Activated T-cell treated with anti-CD3 and anti-CD28 coated beads, Interleukin-2, amount 50 U/mL, for 72 hours (primary cell): ENCODE measurements around the gene SCFD2. TPM values are rescaled to one million over a fixed set of nuclear protein-coding genes. Genes with fewer than 3 reads are reported as not detected.
"Not testable (repeated sequence)": the region's sequence is repeated elsewhere in the genome, so short reads cannot be mapped to it uniquely, and the experiment has no call there.

ENCODE experiments used
- ATAC-seq, 2 donors: fragments of 150-1000 bp; cut with Tn5 transposase; replicated peaks in 1 of 2; 2 replicates each; pipeline ENCODE4 v1.10.0; 2021; ENCODE audit warnings: moderate library complexity in 2 of 2, mild to moderate bottlenecking in 1 of 2
- DNase-seq, 2 donors: peaks; one replicate each; pipeline ENCODE4 v3.0.0; 2021 to 2022; ENCODE audit warnings: mixed read lengths in 1 of 2
- H3K27ac Mint-ChIP-seq: one replicate; pipeline ENCODE4 v1.8.0; 2022; ENCODE audit warnings: mild to moderate bottlenecking, moderate library complexity, mixed read lengths
- H3K27me3 Mint-ChIP-seq: one replicate; pipeline ENCODE4 v1.8.0; 2022; ENCODE audit warnings: low read depth, mixed read lengths
- H3K36me3 Mint-ChIP-seq, 2 donors: one replicate each; pipeline ENCODE4 v1.8.0; 2022; ENCODE audit warnings: mixed read lengths in 2 of 2, mild to moderate bottlenecking in 1 of 2; ENCODE audit not compliant: insufficient read depth in 2 of 2
- H3K4me1 Mint-ChIP-seq: one replicate; pipeline ENCODE4 v1.8.0; 2022; ENCODE audit warnings: low read depth, mixed read lengths
- H3K4me3 Mint-ChIP-seq, 2 donors: one replicate each; pipeline ENCODE4 v1.8.0; 2022; ENCODE audit warnings: mild to moderate bottlenecking in 2 of 2, mixed read lengths in 2 of 2, moderate library complexity in 2 of 2
- H3K9me3 Mint-ChIP-seq, 2 donors: one replicate each; pipeline ENCODE4 v1.8.0; 2022; ENCODE audit warnings: mixed read lengths in 2 of 2
- total RNA-seq, 2 donors: library from RNA; stranded (reverse); gene quantifications; one replicate each; pipeline ENCODE4 v1.2.3, GENCODE V29; 2022

The SCFD2 gene
- total RNA-seq, 2 donors from 2014 or later: 15.5 to 17.6 TPM

- peaks cover 3 to 8% of the 10 kb centered on the region in 2 donors for H3K36me3 Mint-ChIP-seq
- H3K27ac Mint-ChIP-seq: no peak overlapping the region
- DNase-seq: no peak
- ATAC-seq: no peak
- no peaks in the 10 kb centered on the region for H3K27me3 Mint-ChIP-seq
- H3K9me3 Mint-ChIP-seq: peaks cover 3 to 7% of the 10 kb centered on the region in 2 donors
- H3K4me3 Mint-ChIP-seq: no peak overlapping the region
- no peaks in the 10 kb centered on the region for H3K4me1 Mint-ChIP-seq
These were observed 204.0 kb downstream of the SCFD2 start for GRCh38 chr4:53161787-53162433.

GRCh38 chr4:53161051-53161786, 204.6 kb downstream of the SCFD2 start:
- no peak overlapping the region for H3K27ac Mint-ChIP-seq
- no peaks in the 10 kb centered on the region for H3K4me1 Mint-ChIP-seq
- no peak overlapping the region for H3K4me3 Mint-ChIP-seq
- H3K9me3 Mint-ChIP-seq: peaks cover 0 to 3% of the 10 kb centered on the region in 2 donors
- H3K36me3 Mint-ChIP-seq: peaks cover 3 to 4% of the 10 kb centered on the region in 2 donors
- no peak for DNase-seq
- H3K27me3 Mint-ChIP-seq: no peaks in the 10 kb centered on the region
- no peak for ATAC-seq

DNA sequence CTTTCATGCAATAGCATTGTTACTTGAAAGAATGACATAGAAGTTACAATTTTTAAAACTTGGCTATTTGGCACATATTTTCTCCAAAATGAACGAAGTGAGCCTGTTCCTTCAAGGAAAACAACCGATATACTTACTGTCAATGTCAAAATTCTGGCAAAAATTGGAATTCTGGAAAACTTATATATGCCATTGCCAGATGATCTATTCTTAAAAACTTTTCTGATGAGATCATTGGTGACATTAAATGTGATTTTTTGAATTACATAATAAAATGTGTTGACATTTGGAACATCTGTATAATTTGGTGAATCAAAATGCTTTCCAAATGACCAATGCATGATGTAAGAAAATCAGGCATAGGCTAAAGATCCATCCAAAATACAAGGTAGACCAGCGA, 209.0 kb downstream of the SCFD2 start:
- peaks cover 5 to 12% of the 10 kb centered on the region in 2 donors for H3K36me3 Mint-ChIP-seq

DNA sequence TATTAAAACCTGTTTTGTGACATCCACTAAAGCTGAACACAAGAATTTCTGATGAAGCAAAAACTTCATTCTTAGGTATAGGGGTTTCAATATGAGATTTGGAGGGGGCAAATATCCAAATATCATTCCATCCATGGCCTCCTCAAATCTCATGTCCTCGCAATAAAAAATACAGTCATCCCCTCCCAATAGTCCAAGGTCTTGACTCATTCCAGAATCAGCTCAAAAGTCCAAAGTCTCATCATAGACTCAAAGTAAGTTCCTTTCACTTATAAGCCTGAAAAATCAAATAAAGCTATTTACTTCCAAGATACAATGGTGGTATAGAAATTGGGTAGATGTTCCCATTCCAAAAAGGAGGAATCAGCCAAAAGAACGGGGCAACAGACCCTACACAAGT, 213.4 kb downstream of the SCFD2 start:
- no peak for DNase-seq
- Mint-ChIP-seq H3K27me3 (no peaks in the 10 kb centered on the region), H3K36me3 (peaks cover 3 to 12% of the 10 kb centered on the region in 2 donors), H3K9me3 (peaks cover 0 to 4% of the 10 kb centered on the region in 2 donors), H3K27ac (no peak overlapping the region), H3K4me3 (no peak overlapping the region), H3K4me1 (no peaks in the 10 kb centered on the region)
- ATAC-seq: no peak

More for the DNA sequence above, 209.0 kb downstream of the SCFD2 start:
- H3K4me3 Mint-ChIP-seq: no peak overlapping the region
- H3K4me1 Mint-ChIP-seq: no peaks in the 10 kb centered on the region
- H3K27ac Mint-ChIP-seq: no peak overlapping the region
- no peaks in the 10 kb centered on the region for H3K27me3 Mint-ChIP-seq
- ATAC-seq (no peak), DNase-seq (no peak)
- H3K9me3 Mint-ChIP-seq: peaks cover 0 to 5% of the 10 kb centered on the region in 2 donors

DNA sequence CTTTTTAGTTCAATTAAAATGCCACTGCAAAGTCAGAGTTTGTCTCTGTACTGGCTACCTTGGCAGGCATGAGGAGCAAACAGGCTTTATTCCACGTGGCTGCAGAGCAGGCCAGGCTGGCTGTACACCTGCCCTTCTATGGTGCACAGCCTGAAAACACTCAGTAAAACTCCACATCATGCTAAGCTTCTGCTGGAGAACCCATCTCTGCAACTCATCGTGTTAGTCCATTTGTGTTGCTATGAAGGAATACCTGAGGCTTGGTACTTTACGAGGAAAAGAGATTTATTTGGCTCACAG, 214.4 kb downstream of the SCFD2 start:
- Mint-ChIP-seq H3K27me3 (no peaks in the 10 kb centered on the region), H3K9me3 (peaks cover 0 to 4% of the 10 kb centered on the region in 2 donors), H3K27ac (no peak overlapping the region), H3K4me3 (no peak overlapping the region), H3K36me3 (peaks cover 3 to 12% of the 10 kb centered on the region in 2 donors), H3K4me1 (no peaks in the 10 kb centered on the region)
- ATAC-seq: no peak
- no peak for DNase-seq

GRCh38 chr4:53150631-53151488, 215.0 kb downstream of the SCFD2 start:
- ATAC-seq (no peak), DNase-seq (no peak)
- H3K27me3 Mint-ChIP-seq: no peaks in the 10 kb centered on the region
- no peaks in the 10 kb centered on the region for H3K4me1 Mint-ChIP-seq
- H3K9me3 Mint-ChIP-seq: peaks cover 0 to 4% of the 10 kb centered on the region in 2 donors
- no peak overlapping the region for H3K27ac Mint-ChIP-seq
- no peak overlapping the region for H3K4me3 Mint-ChIP-seq
- H3K36me3 Mint-ChIP-seq: peaks cover 3 to 12% of the 10 kb centered on the region in 2 donors

DNA sequence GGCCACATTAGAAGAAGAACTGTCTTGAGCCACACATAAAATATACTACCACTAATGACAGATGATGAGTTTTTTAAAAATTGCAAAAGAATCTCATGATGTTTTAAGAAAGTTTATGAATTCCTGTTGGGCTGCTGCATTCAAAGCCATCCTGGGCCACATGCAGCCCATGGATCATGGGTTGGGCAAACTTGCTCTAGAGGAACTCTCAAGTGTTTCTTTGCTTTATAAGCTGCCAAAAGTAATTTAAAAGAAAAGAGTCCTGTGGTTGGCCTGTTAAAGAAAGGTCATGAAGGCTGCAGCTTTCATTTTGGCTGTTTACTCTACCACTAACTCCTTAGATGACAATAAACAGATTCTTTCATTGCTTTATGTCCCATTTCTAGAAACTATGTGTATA, 218.2 kb downstream of the SCFD2 start:
- H3K4me1 Mint-ChIP-seq: peaks cover 7% of the 10 kb centered on the region
- H3K27me3 Mint-ChIP-seq: no peaks in the 10 kb centered on the region

GRCh38 chr4:53147197-53147596, 218.7 kb downstream of the SCFD2 start:
- no peak for ATAC-seq
- H3K27me3 Mint-ChIP-seq: no peaks in the 10 kb centered on the region
- no peak overlapping the region for H3K27ac Mint-ChIP-seq
- DNase-seq: no peak
- H3K36me3 Mint-ChIP-seq: peaks cover 0 to 7% of the 10 kb centered on the region in 2 donors
- peaks cover 10% of the 10 kb centered on the region for H3K4me1 Mint-ChIP-seq
- H3K4me3 Mint-ChIP-seq: no peak overlapping the region
- H3K9me3 Mint-ChIP-seq: peaks cover 0 to 2% of the 10 kb centered on the region in 2 donors

More for the DNA sequence above, 218.2 kb downstream of the SCFD2 start:
- no peak for ATAC-seq
- no peak for DNase-seq
- Mint-ChIP-seq H3K36me3 (peaks cover 0 to 7% of the 10 kb centered on the region in 2 donors), H3K27ac (no peak overlapping the region), H3K9me3 (peaks cover 0 to 2% of the 10 kb centered on the region in 2 donors), H3K4me3 (no peak overlapping the region)

DNA sequence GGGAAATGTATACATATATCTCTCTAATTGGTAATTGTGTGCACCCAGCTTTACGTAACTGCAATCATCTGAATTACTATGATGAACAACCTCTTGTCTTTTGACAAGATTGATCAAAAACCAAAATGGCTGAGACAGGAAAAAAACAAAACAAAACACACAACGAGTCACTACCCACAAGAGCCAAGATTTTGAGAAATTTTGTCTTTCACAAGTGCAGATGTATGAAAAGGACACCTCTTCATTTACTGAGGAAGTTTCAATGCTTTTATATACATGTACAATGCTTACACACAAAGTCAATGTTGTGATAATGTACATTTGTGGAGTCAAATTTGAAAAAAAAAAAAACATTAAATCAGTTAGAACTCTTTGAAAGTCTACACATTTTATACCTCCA, 224.6 kb downstream of the SCFD2 start:
- Mint-ChIP-seq H3K9me3 (no peaks in the 10 kb centered on the region), H3K36me3 (peaks cover 2 to 10% of the 10 kb centered on the region in 2 donors), H3K27ac (no peak overlapping the region), H3K4me3 (peak overlapping the region in 1 of 2 donors; percentile 0), H3K27me3 (no peaks in the 10 kb centered on the region), H3K4me1 (peaks cover 38% of the 10 kb centered on the region)
- ATAC-seq (peak; percentile 61 to 75), DNase-seq (no peak)

DNA sequence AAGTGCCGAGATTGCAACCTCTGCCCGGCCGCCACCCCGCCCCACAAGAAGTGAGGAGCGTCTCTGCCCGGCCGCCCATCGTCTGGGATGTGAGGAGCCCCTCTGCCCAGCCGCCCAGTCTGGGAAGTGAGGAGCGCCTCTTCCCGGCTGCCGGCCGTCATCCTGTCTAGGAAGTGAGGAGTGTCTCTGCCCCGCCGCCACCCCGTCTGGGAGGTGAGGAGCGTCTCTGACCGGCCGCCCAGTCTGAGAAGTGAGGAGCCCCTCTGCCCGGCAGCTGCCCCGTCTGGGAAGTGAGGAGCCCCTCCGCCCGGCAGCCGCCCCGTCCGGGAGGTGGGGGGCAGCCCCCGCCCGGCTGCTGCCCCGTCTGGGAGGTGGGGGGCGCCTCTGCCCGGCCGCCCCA, 226.6 kb downstream of the SCFD2 start:
- peaks cover 2 to 15% of the 10 kb centered on the region in 2 donors for H3K36me3 Mint-ChIP-seq
- H3K9me3 Mint-ChIP-seq, DNase-seq, H3K27me3 Mint-ChIP-seq, H3K27ac Mint-ChIP-seq, ATAC-seq, H3K4me3 Mint-ChIP-seq: not testable (repeated sequence)
- peaks cover 38% of the 10 kb centered on the region for H3K4me1 Mint-ChIP-seq

GRCh38 chr4:53137468-53137867, 228.4 kb downstream of the SCFD2 start:
- ATAC-seq: peak in 1 of 2 donors; percentile 36
- no peak for DNase-seq
- no peak overlapping the region for H3K27ac Mint-ChIP-seq
- peaks cover 7 to 18% of the 10 kb centered on the region in 2 donors for H3K36me3 Mint-ChIP-seq
- H3K4me3 Mint-ChIP-seq: no peak overlapping the region
- peaks cover 41% of the 10 kb centered on the region for H3K4me1 Mint-ChIP-seq
- peaks cover 0 to 3% of the 10 kb centered on the region in 2 donors for H3K9me3 Mint-ChIP-seq
- H3K27me3 Mint-ChIP-seq: no peaks in the 10 kb centered on the region

GRCh38 chr4:53136954-53137353, 228.9 kb downstream of the SCFD2 start:
- Mint-ChIP-seq H3K9me3 (peaks cover 0 to 3% of the 10 kb centered on the region in 2 donors), H3K27ac (no peak overlapping the region), H3K4me3 (peak overlapping the region in 1 of 2 donors; percentile 1), H3K4me1 (peaks cover 42% of the 10 kb centered on the region), H3K36me3 (peaks cover 7 to 20% of the 10 kb centered on the region in 2 donors), H3K27me3 (no peaks in the 10 kb centered on the region)
- peak; percentile 23 to 43 for ATAC-seq
- DNase-seq: no peak
